HAP-1 (cell line): ENCODE results near the gene ZNF484.
"Not testable (repeated sequence)": the region's sequence is repeated elsewhere in the genome, so short reads cannot be mapped to it uniquely, and the experiment has no call there.

Experiments
- DNase-seq, 2 experiments: peaks; one replicate each; pipeline ENCODE4 v3.0.0-alpha.2; 2016 to 2020; ENCODE audit warnings: low spot score in 2 of 2
- H3K27me3 ChIP-seq: fragments of 250-450 bp; sonication (Bioruptor Pico); 2 replicates; pipeline ENCODE4 v1.5.1; 2020; ENCODE audit warnings: low read depth, mild to moderate bottlenecking, moderate library complexity
- H3K36me3 ChIP-seq: fragments of 250-450 bp; sonication (Bioruptor Pico); replicated peaks from 2 replicates; pipeline ENCODE4 v1.5.1; 2020; ENCODE audit warnings: mild to moderate bottlenecking
- H3K4me1 ChIP-seq: fragments of 250-450 bp; sonication (Bioruptor Pico); 2 replicates; pipeline ENCODE4 v1.5.1; 2020; ENCODE audit warnings: mild to moderate bottlenecking
- H3K4me3 ChIP-seq: fragments of 250-450 bp; sonication (Bioruptor Pico); 2 replicates; pipeline ENCODE4 v1.5.1; 2020; ENCODE audit warnings: mild to moderate bottlenecking, moderate library complexity
- H3K9me3 ChIP-seq: fragments of 250-450 bp; sonication (Bioruptor Pico); 2 replicates; pipeline ENCODE4 v1.5.1; 2020; ENCODE audit warnings: mild to moderate bottlenecking, moderate library complexity
- in situ Hi-C: fragments of 300-500 bp; cut with MboI; formaldehyde crosslinking; loops from 3 replicates; pipeline ENCODE4 v1.14.3; 2020; ENCODE audit warnings: low sequenced_read_pairs, inconsistent platforms, mixed read lengths

The ZNF484 gene

DNA sequence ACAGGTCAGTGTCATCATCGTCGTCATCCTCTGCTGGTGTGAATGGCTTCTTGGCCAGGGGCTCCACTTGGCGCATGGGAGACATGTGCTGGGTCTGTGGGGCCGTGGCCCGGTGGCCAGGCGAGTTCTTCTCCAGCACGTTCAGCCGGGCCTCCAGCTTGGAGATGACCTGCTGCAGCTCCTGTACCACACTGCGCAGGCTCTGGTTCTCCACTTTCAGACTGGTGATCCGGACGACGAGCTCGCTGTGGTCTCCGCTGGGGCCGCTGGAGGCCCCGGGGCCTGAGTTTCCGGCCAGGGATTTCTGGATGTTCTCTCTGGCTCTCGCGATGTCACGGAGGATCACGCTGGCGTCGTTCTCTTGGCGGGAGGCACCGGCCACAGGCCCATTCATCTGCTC lies 40.6 kb downstream of the ZNF484 start:
- in situ Hi-C loops: no loop called here
- DNase-seq: no peak
- Histone ChIP-seq H3K27me3 (no peaks in the 10 kb centered on the region), H3K4me1 (no peaks in the 10 kb centered on the region), H3K4me3 (no peak overlapping the region), H3K9me3 (no peaks in the 10 kb centered on the region), H3K36me3 (no peaks in the 10 kb centered on the region)

DNA sequence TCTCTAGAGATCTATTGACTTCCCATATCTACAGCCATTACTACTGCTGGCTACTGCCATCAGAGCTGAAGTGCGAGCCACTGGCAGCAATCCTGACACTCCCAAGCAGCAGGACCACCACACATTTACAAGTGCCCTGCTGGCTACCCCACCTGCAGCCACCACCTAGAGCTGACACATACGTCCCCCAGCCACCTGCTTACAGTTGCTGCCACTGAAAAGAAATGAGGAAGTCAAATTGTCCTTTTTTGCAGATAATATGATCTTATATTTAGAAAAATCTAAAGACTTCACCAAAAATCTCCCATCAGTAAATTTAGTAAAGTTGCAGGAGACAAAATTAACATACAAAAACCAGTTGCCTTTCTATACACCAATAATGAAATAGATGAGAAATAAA lies 48.4 kb downstream of the ZNF484 start:
- H3K36me3 ChIP-seq: peaks cover 22% of the 10 kb centered on the region
- in situ Hi-C loops: no loop called here
- no peaks in the 10 kb centered on the region for H3K27me3 ChIP-seq
- no peaks in the 10 kb centered on the region for H3K9me3 ChIP-seq
- no peak for DNase-seq
- no peaks in the 10 kb centered on the region for H3K4me1 ChIP-seq
- H3K4me3 ChIP-seq: no peak overlapping the region

DNA sequence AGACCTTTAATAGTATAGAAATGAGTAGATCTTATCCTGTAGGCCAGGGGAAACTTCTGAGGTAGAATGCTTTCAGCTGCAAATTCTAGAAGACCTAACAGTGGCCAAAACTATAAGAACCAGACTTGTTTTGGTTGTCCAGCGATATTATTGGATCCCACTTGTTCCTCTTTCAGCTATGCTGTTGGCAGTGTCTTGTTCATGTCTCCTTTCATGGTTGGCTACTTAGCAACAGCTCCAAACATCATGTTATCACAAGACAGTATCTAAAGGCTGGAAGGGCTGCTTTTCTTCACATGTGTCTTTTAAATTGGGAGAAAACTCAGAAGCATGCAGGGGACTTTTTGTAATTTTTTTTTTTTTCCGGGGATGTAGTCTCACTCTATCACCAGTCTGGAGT lies 52.8 kb downstream of the ZNF484 start:
- DNase-seq, H3K4me1 ChIP-seq, in situ Hi-C loops, H3K9me3 ChIP-seq, H3K27me3 ChIP-seq, H3K4me3 ChIP-seq: not testable (repeated sequence)
- peaks cover 40% of the 10 kb centered on the region for H3K36me3 ChIP-seq

DNA sequence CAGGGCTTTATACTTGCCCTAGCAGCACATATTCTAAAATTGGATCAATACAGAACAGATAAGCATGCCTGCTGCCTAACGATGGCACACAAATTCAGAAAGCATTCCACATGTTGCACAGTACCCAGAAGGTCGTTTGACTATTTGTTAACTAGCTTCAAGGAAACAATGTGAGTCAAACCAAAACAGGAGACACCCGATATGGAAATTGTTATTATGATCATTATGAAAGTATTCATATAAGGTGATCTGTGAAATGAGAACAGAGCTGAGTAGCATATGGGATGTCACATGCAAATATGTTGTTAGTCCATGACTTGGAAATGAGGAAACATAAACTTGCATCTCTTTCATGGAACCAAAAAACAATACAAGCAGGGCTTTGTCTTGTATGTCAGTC lies 56.9 kb downstream of the ZNF484 start:
- in situ Hi-C loops: no loop called here
- no peaks in the 10 kb centered on the region for H3K9me3 ChIP-seq
- DNase-seq: no peak
- no peaks in the 10 kb centered on the region for H3K27me3 ChIP-seq
- no peak overlapping the region for H3K4me3 ChIP-seq
- peaks cover 9% of the 10 kb centered on the region for H3K4me1 ChIP-seq
- H3K36me3 ChIP-seq: peaks cover 29% of the 10 kb centered on the region

DNA sequence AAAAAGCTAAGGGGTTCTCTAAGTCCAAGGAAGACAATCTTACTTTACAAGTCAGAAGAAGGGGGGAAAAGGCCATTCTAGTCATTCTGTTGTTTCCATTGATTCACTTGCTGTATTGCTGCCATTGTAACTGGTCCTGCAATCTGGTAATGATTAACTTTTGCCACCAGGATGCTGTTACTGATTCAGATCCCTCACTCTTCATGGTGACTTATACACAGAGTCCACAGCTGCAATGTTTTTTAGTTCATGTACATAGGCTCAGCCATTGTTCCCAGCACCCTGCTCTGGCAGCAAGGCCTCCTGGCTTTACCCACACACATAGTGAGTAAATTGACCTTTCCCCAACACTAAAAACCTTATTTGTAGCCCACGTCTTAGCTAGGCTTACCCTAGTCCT lies 57.9 kb downstream of the ZNF484 start:
- H3K9me3 ChIP-seq, H3K4me1 ChIP-seq, H3K27me3 ChIP-seq, in situ Hi-C loops, DNase-seq, H3K4me3 ChIP-seq: not testable (repeated sequence)
- peaks cover 29% of the 10 kb centered on the region for H3K36me3 ChIP-seq

DNA sequence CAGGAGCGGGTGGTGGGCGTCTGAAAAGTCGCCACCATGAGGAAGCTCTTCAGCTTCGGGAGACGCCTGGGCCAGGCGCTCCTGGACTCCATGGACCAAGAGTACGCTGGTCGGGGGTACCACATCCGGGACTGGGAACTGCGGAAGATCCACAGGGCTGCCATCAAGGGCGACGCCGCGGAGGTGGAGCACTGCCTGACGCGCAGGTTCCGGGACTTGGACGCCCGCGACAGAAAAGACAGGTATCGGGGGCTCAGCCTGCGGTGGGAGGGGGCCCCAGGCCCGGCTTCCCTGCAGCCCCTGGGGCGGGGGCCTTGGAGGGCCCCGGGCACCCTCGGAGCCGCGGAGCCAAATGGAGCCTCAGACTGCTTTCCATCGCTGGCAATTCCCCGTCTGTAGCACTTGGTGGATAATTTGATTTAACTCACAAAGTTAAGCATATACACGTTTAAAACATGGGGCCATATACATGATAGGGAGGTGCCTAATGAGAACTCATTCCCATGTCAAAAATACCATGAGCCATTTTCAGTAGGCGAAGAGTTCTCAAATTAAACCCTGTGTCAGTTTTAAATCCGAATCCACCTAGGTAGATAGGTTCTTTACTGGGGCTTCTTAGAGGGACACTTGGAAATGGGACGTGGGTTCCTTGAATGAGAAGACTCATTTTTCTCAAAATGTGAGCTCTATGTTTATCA lies 68.1 kb downstream of the ZNF484 start:
- H3K27me3 ChIP-seq, H3K4me1 ChIP-seq, H3K9me3 ChIP-seq, in situ Hi-C loops: not testable (repeated sequence)
- Histone ChIP-seq H3K36me3 (peaks cover 12% of the 10 kb centered on the region), H3K4me3 (peak overlapping the region; percentile 72)
- DNase-seq: peak in 1 of 2 experiments; percentile 61

DNA sequence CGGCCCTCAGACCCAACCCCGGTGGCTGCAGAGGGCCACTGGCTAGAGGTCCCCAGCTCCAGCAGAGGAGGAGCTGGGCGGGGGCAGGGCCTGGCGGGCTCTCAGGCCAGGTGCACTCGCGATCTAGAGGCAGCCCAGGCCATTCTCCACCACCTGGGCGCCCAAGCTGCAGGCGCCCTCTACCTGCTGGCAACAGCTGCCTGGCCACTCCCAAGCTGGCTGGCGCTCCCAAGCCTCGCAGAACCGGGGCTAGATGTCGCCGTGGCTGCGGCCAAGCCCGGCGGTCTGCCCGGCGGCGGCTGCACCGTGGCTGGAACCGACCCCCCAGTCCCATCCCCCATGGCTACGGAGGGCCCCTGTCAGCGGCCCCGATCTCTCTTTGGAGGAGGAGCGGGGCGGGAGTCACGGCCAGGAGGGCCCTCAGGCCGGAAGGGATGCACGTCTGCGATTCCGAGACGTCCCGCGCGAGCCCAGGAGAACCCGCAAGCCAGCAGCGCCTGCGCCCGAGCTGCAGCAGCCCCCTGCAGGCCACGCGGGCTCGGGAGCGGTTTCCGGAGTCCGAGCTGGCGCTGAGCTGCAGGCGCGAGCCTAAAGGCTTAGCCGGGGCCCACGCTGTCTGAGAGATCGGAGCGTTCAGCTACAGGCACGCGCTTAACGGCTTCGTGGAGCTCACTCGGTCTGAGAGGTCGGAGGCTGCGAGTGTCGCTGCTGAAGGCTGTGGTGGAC lies 68.9 kb downstream of the ZNF484 start:
- H3K36me3 ChIP-seq: peaks cover 4% of the 10 kb centered on the region
- peaks cover 4% of the 10 kb centered on the region for H3K4me1 ChIP-seq
- in situ Hi-C loops: no loop called here
- H3K4me3 ChIP-seq: peak overlapping the region; percentile 72
- H3K9me3 ChIP-seq: no peaks in the 10 kb centered on the region
- peak; percentile 84 to 88 for DNase-seq
- no peaks in the 10 kb centered on the region for H3K27me3 ChIP-seq

DNA sequence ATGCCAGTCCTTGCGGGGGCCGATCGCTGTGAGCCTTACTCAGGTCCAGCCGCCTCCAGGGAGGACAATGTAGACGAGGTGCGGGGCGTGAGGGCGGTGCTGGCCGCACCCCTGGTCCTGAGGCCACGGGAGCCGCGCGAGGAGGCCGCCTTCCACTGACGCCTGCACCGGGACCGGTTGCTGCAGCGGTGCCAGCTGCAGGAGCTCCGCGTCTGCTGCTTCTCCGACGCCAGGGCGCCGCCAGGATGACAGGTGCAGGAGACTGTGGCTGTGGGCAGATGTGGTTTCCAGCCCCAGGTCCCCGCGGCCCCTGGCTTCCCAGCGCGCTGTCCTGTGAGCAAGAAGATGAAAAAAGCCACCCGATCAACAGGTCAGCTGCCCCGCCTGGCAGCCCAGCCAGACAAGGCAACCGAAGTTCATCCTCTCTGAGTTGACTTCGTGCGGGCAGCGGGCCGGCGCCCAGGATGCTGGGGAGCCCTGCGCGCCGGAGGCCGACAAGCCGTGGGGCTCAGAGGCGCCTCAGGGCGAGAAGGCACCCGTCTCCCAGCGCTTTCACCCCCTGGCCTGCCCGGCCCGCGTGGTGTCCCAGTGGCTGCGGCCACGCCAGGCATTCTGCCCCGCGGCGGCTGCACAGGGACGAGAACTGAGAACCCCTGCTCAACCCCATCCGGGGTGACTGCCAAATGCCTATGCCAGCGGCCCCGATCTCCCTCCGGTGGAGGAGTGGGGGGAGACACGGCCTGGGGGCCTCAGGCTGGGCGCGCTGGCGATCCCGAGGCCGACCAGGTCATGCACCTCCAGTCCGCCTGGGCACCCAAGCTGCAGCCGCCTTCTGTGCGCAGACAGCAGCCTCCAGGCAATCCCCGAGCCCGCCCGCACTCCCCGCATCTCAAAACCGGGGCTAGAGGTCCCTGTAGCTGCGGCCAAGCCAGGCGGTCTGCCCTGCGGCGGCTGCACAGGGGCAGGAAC lies 69.8 kb downstream of the ZNF484 start:
- Histone ChIP-seq H3K4me1 (peaks cover 4% of the 10 kb centered on the region), H3K4me3 (peak overlapping the region; percentile 72), H3K9me3 (no peaks in the 10 kb centered on the region), H3K27me3 (no peaks in the 10 kb centered on the region), H3K36me3 (no peaks in the 10 kb centered on the region)
- in situ Hi-C loops: no loop called here
- DNase-seq: no peak

DNA sequence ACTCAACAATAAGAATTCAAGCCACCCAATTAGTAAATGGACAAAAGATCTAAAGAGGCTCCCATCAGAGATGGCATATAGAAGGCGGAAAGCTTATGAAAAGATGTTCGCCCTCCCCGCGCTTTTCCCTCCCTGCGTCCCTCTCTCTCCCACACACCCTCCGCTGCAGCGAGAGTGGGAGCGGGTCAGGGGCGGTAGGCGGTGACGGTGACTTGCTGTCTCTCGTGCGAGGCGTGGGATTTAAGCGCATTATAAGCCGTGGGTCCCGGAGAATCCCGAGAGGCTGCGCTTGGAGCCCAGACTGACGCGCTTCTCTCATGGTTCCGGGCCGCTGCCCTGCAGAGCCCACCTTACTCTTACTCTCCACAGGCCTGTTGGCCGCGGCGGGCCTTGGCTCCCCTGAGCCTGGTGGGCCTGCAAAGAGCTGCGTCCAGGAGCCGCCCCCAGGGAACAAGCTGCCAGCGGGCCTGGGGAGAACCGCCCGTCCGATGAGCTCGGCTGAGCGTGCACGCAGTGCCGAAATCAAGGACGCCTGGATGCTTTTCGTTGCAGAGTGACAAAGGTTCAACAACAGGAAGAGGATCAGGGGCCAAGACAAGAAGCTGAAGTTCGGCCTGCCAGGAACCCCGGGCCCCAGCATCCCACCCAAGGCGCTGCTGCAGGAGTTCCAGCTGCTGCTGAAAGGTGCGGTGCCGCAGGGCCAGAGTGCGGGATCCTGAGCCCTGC lies 70.6 kb downstream of the ZNF484 start:
- H3K9me3 ChIP-seq: no peaks in the 10 kb centered on the region
- H3K4me1 ChIP-seq: peaks cover 4% of the 10 kb centered on the region
- no peak overlapping the region for H3K4me3 ChIP-seq
- no peaks in the 10 kb centered on the region for H3K27me3 ChIP-seq
- no peak for DNase-seq
- in situ Hi-C loops: no loop called here
- no peaks in the 10 kb centered on the region for H3K36me3 ChIP-seq

DNA sequence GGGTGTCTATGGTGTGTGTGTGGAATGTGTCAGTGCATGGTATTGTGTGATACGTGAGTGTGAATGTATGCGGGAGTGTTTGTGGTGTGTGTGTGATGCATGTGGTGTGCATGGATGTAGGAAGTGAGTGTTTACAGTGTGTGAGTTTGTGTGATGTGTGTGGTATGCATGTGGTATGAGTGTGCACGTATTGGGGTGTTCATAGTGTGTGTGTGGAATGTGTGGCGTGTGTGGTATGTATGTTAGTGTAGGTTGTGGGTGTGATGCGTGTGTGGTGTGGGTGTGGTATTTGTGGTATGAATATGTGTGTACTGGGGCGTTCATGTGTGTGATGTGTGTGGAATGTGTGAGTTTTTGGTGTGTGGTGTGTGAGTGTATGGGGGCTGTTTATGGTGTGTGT lies 73.1 kb downstream of the ZNF484 start:
- Histone ChIP-seq H3K9me3 (no peaks in the 10 kb centered on the region), H3K36me3 (no peaks in the 10 kb centered on the region), H3K4me1 (no peaks in the 10 kb centered on the region), H3K4me3 (no peak overlapping the region), H3K27me3 (no peaks in the 10 kb centered on the region)
- no peak for DNase-seq
- in situ Hi-C loops: no loop called here

DNA sequence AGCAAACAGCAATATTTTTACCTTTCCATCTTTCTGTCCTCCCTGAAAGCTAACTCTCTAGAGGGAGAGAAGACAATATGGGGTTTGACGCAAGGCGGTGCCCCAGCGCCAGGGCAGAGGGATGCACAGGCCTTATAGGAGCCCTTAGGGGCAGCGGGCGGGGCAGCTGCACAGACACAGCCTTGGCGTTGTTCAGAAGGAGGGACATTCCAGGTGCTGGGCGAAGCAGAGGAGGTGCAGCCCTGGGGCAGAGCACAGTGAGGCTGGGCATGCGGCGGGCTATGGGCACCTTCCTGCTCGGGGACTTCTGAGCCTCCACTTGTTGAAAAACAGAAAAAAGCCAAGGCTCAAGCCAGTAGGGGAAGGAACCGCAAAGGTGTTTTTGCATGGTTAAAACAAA lies 79.5 kb downstream of the ZNF484 start:
- no peaks in the 10 kb centered on the region for H3K9me3 ChIP-seq
- H3K27me3 ChIP-seq: no peaks in the 10 kb centered on the region
- no peak overlapping the region for H3K4me3 ChIP-seq
- peaks cover 9% of the 10 kb centered on the region for H3K4me1 ChIP-seq
- in situ Hi-C loops: loop anchor here (10.0 kb wide), 1 partner anchor 664 kb away; no protein-coding TSS in a partner anchor
- no peaks in the 10 kb centered on the region for H3K36me3 ChIP-seq
- no peak for DNase-seq

DNA sequence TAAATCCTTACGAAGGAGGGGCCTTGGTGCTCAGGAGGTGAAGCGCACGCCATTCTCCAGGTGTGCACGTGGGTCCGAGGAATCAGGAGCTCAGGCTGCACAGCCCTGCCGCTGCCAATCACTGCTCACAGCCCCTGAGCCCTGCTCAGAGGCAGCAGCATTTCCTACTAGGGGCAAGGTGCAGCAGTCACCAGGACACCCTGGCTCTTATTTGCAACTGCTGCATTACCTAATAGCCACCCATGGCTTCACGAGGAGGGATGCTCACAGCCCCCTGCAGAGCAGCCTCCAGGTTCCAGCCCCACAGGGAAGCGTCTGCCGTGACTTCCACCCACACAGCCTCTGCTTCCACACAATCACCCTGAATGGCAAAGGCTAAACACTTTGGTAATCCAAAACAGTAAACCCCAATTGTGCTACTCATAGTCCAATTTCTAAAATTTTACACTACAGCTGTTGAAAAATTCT lies 81.5 kb downstream of the ZNF484 start:
- H3K9me3 ChIP-seq, H3K4me1 ChIP-seq, H3K27me3 ChIP-seq, H3K4me3 ChIP-seq, H3K36me3 ChIP-seq, DNase-seq: not testable (repeated sequence)
- in situ Hi-C loops: loop anchor here (10.0 kb wide), 1 partner anchor 662 kb away; no protein-coding TSS in a partner anchor
